Measurements from ENCODE around the gene MERTK. TPM values are rescaled to one million over a fixed set of nuclear protein-coding genes. Genes with fewer than 3 reads are reported as not detected.
"Not testable (repeated sequence)": the region's sequence is repeated elsewhere in the genome, so short reads cannot be mapped to it uniquely, and the experiment has no call there.

The MERTK gene
- total RNA-seq, 4 donors from 2014 or later, result 29.4 to 63.0 (median 48.6) TPM

DNA sequence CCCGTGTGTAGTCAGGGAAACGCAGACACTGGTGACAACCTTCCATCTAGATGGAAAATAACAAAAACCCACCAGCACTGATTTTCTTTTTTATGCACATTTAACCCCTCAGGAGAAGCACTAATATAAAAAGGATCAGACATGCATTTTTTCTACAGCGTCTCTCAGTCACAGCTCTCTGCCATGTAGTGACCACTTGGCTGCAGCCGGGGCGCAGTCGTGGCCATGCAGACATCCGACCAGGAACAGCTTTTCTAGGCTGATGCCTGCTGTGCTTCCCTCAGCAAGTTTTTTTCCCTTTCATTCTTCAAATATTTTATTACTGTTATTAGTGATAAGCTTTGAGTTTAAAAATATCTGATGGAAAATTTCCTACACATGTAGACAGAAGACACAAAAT is 63.3 kb downstream of the MERTK start:
- TF ChIP-seq, protein P1, sequence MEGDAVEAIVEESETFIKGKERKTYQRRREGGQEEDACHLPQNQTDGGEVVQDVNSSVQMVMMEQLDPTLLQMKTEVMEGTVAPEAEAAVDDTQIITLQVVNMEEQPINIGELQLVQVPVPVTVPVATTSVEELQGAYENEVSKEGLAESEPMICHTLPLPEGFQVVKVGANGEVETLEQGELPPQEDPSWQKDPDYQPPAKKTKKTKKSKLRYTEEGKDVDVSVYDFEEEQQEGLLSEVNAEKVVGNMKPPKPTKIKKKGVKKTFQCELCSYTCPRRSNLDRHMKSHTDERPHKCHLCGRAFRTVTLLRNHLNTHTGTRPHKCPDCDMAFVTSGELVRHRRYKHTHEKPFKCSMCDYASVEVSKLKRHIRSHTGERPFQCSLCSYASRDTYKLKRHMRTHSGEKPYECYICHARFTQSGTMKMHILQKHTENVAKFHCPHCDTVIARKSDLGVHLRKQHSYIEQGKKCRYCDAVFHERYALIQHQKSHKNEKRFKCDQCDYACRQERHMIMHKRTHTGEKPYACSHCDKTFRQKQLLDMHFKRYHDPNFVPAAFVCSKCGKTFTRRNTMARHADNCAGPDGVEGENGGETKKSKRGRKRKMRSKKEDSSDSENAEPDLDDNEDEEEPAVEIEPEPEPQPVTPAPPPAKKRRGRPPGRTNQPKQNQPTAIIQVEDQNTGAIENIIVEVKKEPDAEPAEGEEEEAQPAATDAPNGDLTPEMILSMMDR (IDR thresholded peaks at IDR 0.05), result no peak
- DNase-seq (ENCODE audit: low spot score) (no peak), ATAC-seq (ENCODE audit: low FRiP score) (no peak)

- ATAC-seq (ENCODE audit: low FRiP score); DNase-seq (ENCODE audit: low spot score): not testable (repeated sequence)
These were observed 64.7 kb downstream of the MERTK start for GRCh38 chr2:111963086-111963485.

GRCh38 chr2:111963508-111963907 is 65.1 kb downstream of the MERTK start:
- ATAC-seq (ENCODE audit: low FRiP score); DNase-seq (ENCODE audit: low spot score): not testable (repeated sequence)

GRCh38 chr2:111965062-111965461 is 66.7 kb downstream of the MERTK start:
- no peak for DNase-seq (ENCODE audit: low spot score)
- TF ChIP-seq, protein P1 (IDR thresholded peaks at IDR 0.05), result no peak
- ATAC-seq (ENCODE audit: low FRiP score), result no peak

DNA sequence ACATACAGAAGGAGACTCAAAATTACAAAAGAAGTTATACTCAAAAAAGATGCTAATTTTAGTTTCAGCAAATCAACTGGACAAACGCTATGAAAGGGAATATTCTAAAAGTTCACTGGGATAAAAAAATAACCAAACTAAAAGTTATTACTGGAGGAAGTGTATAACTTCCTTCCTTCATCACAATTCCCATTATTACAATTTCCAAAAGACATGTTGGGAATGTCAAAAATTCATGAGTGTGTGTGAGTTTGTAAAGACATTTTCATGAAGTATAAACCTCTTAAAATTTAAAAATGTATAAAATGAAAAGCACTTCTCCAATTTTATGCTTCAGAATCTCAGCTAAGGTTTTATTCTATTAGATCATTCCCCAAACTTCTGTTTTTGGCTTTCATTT is 67.8 kb downstream of the MERTK start:
- DNase-seq (ENCODE audit: low spot score), result no peak
- no peak for ATAC-seq (ENCODE audit: low FRiP score)
- TF ChIP-seq, protein P1 (IDR thresholded peaks at IDR 0.05), result no peak

DNA sequence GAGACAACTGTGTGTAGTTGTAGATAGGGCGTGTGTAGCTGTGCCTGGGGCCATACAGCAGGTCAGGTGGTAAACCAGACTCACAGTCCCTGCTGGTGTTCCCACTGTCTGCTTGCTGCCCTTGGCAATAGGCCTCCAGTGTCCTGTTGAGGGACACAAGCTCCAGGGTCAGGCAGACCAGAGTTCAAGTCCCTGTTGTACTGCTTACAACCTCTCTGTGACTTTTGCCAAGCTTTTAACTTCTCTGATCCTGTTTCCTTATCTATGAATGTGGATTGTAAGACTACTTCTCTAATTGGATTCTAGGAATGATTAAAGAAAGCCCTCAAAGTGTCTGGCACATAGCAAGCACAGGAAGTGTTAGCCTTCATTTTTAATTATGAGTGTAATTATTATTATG is 68.6 kb downstream of the MERTK start:
- DNase-seq (ENCODE audit: low spot score), result no peak
- no peak for ATAC-seq (ENCODE audit: low FRiP score)
- TF ChIP-seq, protein P1 (IDR thresholded peaks at IDR 0.05), result no peak

- TF ChIP-seq, protein P1 (IDR thresholded peaks at IDR 0.05), result no peak
- ATAC-seq (ENCODE audit: low FRiP score) (no peak), DNase-seq (ENCODE audit: low spot score) (no peak)
These were observed 72.0 kb downstream of the MERTK start for GRCh38 chr2:111970453-111970852.

DNA sequence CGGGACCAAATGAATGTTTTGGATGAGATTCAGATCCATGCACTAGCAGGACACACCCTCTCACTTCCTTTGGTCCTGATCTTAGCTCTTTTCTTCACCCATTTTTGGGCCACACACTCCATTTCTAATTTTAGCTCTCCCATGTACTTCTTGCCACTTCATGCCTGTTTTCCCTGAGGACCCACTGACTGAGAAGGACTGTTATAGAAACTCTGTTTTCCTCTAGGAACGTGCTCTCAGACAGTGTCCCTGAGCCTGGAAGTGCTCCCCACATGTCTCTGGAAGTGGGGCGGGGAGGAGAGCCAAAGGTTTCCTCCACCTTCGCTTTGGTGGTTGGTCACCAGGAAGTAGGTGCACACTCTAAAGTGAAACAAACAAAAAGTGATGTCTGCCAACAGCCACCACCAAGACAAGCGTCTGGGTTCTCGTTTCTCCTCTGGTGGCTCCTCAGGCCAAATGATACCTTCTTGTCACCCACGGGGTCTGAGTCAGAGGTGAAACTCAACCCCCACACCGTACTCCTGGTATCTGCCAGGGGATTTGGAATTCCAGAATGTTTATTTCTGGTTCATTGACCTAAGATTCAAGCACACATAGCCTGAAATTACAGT is 74.7 kb downstream of the MERTK start:
- DNase-seq (ENCODE audit: low spot score) (no peak), ATAC-seq (ENCODE audit: low FRiP score) (no peak)
- TF ChIP-seq, protein P1 (IDR thresholded peaks at IDR 0.05), result no peak
